HG03439 (cell line): ENCODE data around the gene PLA2G2D.

Experiments used
- ATAC-seq: cut with Tn5 transposase; IDR thresholded peaks from one replicate; pipeline ENCODE4 v1.9.1; 2021; ENCODE audit warnings: mild to moderate bottlenecking, moderate library complexity; ENCODE audit not compliant: unreplicated experiment

PLA2G2D gene

DNA sequence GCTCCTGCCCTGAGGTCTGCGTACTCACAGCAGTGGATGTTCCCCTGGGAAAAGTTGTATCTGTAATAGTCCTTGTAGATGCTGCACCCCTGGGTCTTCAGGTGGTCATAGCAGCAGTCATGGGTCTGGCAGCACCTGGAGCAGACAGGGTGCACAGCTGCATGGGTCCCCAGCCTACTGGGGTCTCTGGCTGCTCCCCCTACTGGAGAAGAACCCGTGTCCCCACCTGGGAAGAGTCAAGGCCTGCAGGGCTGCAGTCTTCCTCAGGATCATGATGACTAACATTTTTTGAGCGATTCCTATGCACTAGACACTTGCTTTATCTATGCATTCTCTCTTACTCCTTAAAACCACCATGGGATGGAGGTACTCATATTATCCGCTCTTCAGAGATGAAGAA is 3.9 kb downstream of the PLA2G2D start:
- no peak for ATAC-seq

GRCh38 chr1:20114021-20114648 is 5.2 kb downstream of the PLA2G2D start:
- ATAC-seq = no peak

GRCh38 chr1:20112279-20113000 is 6.9 kb downstream of the PLA2G2D start:
- no peak for ATAC-seq

DNA sequence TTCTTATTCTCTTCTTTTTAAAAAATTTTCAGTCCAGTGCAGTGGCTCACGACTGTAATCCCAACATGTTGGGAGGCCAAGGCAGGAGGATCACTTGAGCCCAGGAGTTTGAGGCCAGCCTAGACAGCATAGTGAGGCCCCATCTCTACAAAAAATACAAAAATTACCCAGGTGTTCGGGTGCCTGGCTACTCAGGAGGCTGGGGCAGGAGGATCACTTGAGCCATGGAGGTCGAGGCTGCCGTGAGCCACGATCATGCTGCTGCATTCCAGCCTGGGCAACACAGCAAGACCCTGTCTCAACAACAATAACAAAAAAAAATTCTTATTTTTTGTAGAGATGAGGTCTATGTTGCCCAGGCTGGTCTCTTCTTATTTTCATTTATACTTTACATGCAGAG is 7.9 kb downstream of the PLA2G2D start:
- ATAC-seq = no peak

DNA sequence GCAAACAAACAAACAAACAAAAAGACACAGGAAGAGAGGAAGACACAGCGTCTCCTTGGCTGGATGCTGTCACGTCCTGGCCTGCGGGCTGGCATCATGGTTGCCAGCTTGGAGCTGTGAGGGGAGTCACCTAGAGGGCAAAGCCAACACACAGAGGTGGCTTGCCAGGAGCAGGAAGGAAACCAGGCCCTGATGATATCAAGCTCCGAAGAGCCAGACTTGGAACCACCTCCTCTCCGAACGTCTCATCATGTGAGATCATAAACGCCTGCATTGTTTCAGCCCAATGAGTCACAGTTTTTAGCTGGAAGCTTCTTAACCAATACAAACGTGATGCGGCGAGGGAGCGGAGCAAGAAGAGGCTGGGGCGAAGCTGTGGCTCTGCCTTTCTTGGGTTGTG is 8.7 kb downstream of the PLA2G2D start:
- no peak for ATAC-seq

GRCh38 chr1:20109223-20109856 is 10.0 kb downstream of the PLA2G2D start:
- no peak for ATAC-seq

DNA sequence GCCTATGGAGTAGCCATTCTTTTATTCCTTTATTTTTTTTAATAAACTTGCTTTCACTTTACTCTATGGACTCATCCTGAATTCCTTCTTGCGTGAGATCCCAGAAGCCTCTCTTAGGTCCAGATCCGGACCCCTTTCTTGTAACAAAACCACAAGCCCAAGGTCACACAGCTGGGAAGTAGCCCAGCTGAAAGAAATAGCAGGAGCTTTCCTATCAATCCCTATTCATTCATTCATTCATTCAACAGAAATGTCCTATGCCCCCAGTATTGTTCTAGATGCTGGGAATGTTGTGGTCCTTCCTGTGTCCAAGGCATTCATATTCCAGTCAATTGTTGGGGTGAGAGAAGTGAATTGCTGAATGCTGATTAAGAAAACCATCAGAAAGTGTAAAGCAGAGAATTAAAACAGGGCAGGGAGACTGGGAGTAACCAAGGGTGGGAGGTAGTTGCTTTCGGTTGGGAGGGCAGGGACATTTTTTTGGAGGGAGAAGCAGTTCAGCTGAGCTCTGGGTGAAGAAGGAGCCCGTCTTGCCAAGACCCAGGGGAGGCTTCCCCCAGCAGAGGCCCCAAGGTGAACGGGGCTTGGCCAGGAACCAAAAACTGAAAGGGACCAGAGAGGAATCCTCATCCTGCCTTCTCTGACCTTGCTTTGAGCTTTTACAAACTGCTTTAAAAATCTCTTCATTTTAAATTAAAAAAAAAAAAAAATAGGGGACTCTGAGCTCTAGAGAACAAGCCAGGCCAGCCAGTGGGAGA is 10.8 kb downstream of the PLA2G2D start:
- no peak for ATAC-seq

DNA sequence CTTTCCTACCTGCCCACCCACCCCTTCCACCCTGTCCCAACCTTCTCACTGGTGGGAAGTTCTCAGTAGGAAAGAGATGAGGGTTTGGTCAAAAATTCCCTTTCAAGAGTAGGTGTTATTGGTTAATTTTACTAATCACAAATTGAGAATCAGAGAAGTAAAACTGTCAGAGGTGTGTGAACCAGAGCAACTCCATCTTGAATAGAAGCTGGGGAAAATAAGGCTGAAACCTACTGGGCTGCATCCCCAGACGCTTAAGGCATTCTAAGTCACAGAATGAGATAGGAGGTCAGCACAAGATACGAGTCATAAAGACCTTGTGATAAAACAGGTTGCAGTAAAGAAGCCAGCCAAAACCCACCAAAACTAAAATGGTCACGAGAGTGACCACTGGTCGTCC is 11.5 kb downstream of the PLA2G2D start:
- ATAC-seq = no peak

DNA sequence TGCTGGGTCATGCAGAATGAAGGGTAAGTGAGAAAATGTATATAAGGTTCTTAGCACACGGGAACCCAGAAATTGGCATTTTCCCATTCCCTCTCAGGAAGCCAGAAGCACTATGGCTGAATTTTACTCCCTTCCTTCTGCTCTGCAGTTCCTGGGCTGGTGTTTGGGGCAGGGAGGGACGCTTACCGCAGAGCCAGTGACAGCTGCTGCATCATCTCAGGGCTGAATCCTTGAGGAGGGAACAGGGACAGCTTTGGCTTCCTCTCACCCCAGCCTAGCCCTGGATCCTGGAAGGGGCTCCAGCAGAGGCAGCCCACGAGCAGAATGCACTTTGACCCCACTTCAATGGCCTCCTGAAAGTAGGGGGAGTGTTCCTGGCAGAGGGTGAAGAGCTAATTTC is 12.0 kb downstream of the PLA2G2D start:
- no peak for ATAC-seq

- no peak for ATAC-seq
Measured at GRCh38 chr1:20105856-20106255, 13.5 kb downstream of the PLA2G2D start.

DNA sequence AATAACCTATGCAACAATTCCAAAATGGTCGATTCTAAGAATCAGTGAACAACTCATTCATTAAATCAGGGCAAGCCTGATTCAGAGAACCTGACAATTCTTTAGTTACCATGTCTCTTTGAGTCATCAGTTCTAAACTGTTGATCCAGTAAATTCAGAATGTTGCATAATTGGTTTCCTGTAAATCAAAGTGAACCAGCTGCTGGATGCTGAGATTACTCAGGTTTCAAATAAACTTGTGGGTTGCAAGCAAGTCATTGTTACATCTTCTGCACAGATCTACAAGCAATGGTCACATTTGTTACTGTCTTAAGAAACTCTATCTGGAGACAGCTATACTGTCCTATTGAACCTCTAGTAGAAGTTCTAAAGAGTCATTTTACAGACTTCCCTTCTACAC is 16.5 kb downstream of the PLA2G2D start:
- no peak for ATAC-seq

GRCh38 chr1:20100632-20101355 is 18.5 kb downstream of the PLA2G2D start:
- ATAC-seq = no peak

DNA sequence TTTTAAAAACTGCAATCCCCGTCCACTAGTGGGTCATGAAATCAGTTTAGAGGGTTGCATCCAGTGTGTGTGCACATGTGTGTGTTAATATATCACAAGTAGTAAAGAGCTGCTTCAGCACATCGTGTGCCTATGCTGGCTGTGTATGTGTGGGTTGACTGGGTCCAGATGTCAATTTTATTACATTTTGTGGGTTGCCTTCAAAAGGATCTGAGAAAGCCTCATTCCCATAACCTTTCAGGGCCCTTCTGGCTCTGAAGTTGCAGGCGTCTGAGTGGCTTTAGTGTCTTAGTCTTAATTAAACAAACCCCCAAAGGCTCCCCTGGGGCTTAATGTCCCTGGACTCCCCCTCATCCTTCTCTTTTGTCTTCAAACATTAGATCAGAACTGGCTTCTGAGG is 19.8 kb downstream of the PLA2G2D start:
- no peak for ATAC-seq

DNA sequence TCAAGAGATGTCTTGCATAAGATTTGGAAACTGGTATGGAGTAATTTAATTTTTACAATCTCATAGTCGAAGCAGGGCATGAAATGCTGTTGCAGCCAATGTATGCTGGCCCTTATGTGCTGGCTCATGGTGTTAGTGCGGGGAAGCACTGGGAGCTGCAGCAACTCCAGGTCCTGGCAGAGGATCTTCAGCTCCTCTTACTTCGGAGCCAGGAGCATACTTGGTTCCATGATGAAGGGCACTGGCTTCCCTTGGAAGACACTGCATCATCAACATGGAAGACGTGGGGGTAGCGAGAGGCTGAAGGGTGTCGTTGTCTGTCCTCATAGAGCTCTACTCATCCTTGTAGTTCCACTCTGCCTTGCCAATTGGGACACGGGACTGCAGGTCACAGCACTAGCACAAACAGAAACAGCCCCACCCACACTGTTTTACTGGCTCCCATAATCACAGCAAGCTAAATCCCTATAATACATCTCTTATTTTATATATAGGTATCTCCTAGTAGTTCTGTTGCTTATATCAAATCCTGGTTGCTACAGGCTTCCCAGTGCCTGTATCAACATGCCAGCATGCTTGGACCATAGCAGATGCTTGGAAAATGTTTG is 22.4 kb downstream of the PLA2G2D start:
- no peak for ATAC-seq

DNA sequence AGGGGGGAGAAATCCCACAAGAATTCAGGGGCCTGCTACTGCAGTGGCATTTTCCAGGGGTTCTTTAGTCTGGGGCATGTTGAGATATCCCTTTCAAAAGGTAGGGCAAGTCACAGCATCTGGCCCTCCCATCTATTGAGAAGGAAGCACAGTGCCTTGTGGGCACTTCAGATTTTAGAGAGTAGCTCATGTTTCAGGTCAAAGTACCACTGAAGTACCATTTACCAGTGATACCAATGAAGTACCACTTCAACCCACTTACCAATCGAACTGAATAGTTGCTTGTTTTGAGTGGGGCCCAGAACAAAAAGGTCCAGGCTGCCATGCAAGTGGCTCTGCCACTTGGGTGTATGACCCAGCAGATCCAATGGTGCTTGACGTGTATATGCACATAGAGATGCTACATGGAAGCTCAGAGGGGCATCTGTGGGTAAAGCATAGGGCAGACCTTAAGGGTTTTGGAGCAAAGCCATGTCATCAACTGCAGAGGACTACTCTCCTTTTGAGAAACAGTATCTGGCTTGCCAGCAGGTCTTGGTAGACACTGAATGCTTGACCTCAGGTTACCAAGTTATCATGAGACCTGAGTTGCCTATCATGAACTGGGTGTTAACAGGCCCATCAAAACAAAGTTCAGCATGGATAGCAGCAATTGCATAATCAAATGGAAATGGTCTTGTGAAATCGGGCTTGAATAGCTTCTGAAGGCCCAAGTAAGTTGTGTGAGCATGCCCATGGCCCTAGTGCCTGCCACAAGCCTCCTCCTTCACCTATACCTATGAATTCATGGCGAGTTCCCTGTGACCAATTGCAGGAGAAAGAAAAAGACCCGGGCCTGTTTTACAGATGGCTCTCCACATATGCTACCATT is 23.5 kb downstream of the PLA2G2D start:
- no peak for ATAC-seq

DNA sequence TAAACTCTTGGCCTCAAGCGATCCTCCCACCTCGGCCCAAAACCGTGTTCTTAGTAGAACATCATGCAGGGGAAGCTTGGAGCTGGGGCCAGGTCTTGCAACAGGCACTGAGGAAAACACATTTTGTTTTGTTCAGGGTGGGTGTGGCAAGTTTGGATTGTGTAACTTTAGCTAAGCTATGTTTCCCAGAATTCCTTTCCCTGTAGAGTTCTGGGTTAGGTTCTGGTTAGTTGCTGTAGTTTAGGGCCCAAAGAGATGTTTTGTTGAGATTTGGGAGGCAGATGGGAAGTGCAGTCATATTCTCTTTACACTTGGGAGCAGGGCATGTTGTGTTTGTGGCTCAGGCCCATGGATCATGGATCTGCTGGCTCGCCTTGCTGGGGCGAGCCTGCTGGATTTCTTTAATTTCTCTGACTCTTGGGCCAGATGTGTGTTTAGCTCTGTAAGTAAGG is 25.4 kb downstream of the PLA2G2D start:
- no peak for ATAC-seq

GRCh38 chr1:20093303-20093702 is 26.0 kb downstream of the PLA2G2D start:
- ATAC-seq = no peak

DNA sequence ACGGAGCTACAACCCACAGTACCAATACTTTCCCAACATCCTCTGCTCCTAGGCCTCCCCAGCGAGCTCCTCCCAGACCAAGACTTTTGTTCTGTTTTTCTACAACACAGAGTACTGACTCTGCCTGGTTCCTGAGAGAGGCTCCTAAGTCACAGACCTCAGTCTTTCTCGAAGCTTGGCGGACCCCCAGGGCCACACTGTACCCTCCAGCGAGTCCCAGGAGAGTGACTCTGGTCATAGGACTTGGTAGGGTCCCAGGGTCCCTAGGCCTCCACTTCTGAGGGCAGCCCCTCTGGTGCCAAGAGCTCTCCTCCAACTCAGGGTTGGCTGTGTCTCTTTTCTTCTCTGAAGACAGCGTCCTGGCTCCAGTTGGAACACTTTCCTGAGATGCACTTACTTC is 28.7 kb downstream of the PLA2G2D start:
- no peak for ATAC-seq

GRCh38 chr1:20090119-20090518 is 29.2 kb downstream of the PLA2G2D start:
- ATAC-seq = no peak
